ENCODE results near the gene PGA5.

PGA5 gene

GRCh38 chr11:61287338-61287977, 46.5 kb downstream of the PGA5 start:
- H3K9me3 ChIP-seq (ENCODE audit: low read length) = no peaks in the 10 kb centered on the region

GRCh38 chr11:61290905-61291690, 50.1 kb downstream of the PGA5 start:
- H3K27me3 ChIP-seq (ENCODE audit: control insufficient read depth in 1 of 2, insufficient read depth in 2 of 2, low read length in 2 of 2) = peaks cover 0 to 22% of the 10 kb centered on the region in 2 donors
- peaks cover 11% of the 10 kb centered on the region for H3K4me1 ChIP-seq (ENCODE audit: insufficient read depth, low read length)
- H3K36me3 ChIP-seq (ENCODE audit: insufficient read depth, low read length) = no peaks in the 10 kb centered on the region
- no peaks in the 10 kb centered on the region for H3K9me3 ChIP-seq (ENCODE audit: low read length)
- no peak overlapping the region for H3K27ac ChIP-seq (ENCODE audit: low read depth, low read length)
- H3K9ac ChIP-seq (ENCODE audit: low read length) = no peak overlapping the region
- H3K4me3 ChIP-seq (ENCODE audit: low read depth in 1 of 2, low read length in 2 of 2) = no peak overlapping the region

More at GRCh38 chr11:61287338-61287977, 46.5 kb downstream of the PGA5 start:
- no peaks in the 10 kb centered on the region for H3K4me1 ChIP-seq (ENCODE audit: insufficient read depth, low read length)
- H3K27me3 ChIP-seq (ENCODE audit: control insufficient read depth in 1 of 2, insufficient read depth in 2 of 2, low read length in 2 of 2) = peaks cover 0 to 3% of the 10 kb centered on the region in 2 donors
- H3K36me3 ChIP-seq (ENCODE audit: insufficient read depth, low read length) = no peaks in the 10 kb centered on the region
- no peak overlapping the region for H3K27ac ChIP-seq (ENCODE audit: low read depth, low read length)
- H3K9ac ChIP-seq (ENCODE audit: low read length) = no peak overlapping the region
- no peak overlapping the region for H3K4me3 ChIP-seq (ENCODE audit: low read depth in 1 of 2, low read length in 2 of 2)

GRCh38 chr11:61292356-61292755, 51.4 kb downstream of the PGA5 start:
- no peaks in the 10 kb centered on the region for H3K9me3 ChIP-seq (ENCODE audit: low read length)
- H3K4me1 ChIP-seq (ENCODE audit: insufficient read depth, low read length) = peaks cover 14% of the 10 kb centered on the region
- H3K9ac ChIP-seq (ENCODE audit: low read length) = no peak overlapping the region
- H3K27ac ChIP-seq (ENCODE audit: low read depth, low read length) = no peak overlapping the region
- H3K4me3 ChIP-seq (ENCODE audit: low read depth in 1 of 2, low read length in 2 of 2) = no peak overlapping the region
- peaks cover 0 to 22% of the 10 kb centered on the region in 2 donors for H3K27me3 ChIP-seq (ENCODE audit: control insufficient read depth in 1 of 2, insufficient read depth in 2 of 2, low read length in 2 of 2)
- no peaks in the 10 kb centered on the region for H3K36me3 ChIP-seq (ENCODE audit: insufficient read depth, low read length)

GRCh38 chr11:61293867-61294716, 53.1 kb downstream of the PGA5 start:
- Histone ChIP-seq H3K9me3 (ENCODE audit: low read length) (no peaks in the 10 kb centered on the region), H3K27me3 (ENCODE audit: control insufficient read depth in 1 of 2, insufficient read depth in 2 of 2, low read length in 2 of 2) (peaks cover 0 to 22% of the 10 kb centered on the region in 2 donors), H3K4me3 (ENCODE audit: low read depth in 1 of 2, low read length in 2 of 2) (peak overlapping the region; percentile 55 to 63), H3K27ac (ENCODE audit: low read depth, low read length) (no peak overlapping the region), H3K9ac (ENCODE audit: low read length) (no peak overlapping the region), H3K4me1 (ENCODE audit: insufficient read depth, low read length) (peaks cover 23% of the 10 kb centered on the region), H3K36me3 (ENCODE audit: insufficient read depth, low read length) (peaks cover 7% of the 10 kb centered on the region)

GRCh38 chr11:61294717-61295595, 54.0 kb downstream of the PGA5 start, which contains the start of gene VWCE:
TSS of gene VWCE (minus strand) at chr11:61295316. CDS start at chr11:61295037, 279 bp downstream.
- Histone ChIP-seq H3K9me3 (ENCODE audit: low read length) (no peaks in the 10 kb centered on the region), H3K4me3 (ENCODE audit: low read depth in 1 of 2, low read length in 2 of 2) (peak within 1 kb of the TSS; percentile 55 to 63), H3K9ac (ENCODE audit: low read length) (no peak within 1 kb of the TSS), H3K27ac (ENCODE audit: low read depth, low read length) (peak within 1 kb of the TSS; percentile 48), H3K27me3 (ENCODE audit: control insufficient read depth in 1 of 2, insufficient read depth in 2 of 2, low read length in 2 of 2) (peaks cover 0 to 22% of the 10 kb centered on the region in 2 donors), H3K4me1 (ENCODE audit: insufficient read depth, low read length) (peaks cover 23% of the 10 kb centered on the region), H3K36me3 (ENCODE audit: insufficient read depth, low read length) (peaks cover 15% of the 10 kb centered on the region)

- Histone ChIP-seq H3K9ac (ENCODE audit: low read length) (no peak overlapping the region), H3K27ac (ENCODE audit: low read depth, low read length) (peak overlapping the region; percentile 48), H3K4me1 (ENCODE audit: insufficient read depth, low read length) (peaks cover 23% of the 10 kb centered on the region), H3K9me3 (ENCODE audit: low read length) (no peaks in the 10 kb centered on the region), H3K27me3 (ENCODE audit: control insufficient read depth in 1 of 2, insufficient read depth in 2 of 2, low read length in 2 of 2) (peaks cover 0 to 22% of the 10 kb centered on the region in 2 donors), H3K4me3 (ENCODE audit: low read depth in 1 of 2, low read length in 2 of 2) (peak overlapping the region in 1 of 2 donors; percentile 63), H3K36me3 (ENCODE audit: insufficient read depth, low read length) (peaks cover 21% of the 10 kb centered on the region)
Observed at GRCh38 chr11:61295596-61295926, 54.6 kb downstream of the PGA5 start.

- peak overlapping the region; percentile 16 for H3K27ac ChIP-seq (ENCODE audit: low read depth, low read length)
- peaks cover 23% of the 10 kb centered on the region for H3K4me1 ChIP-seq (ENCODE audit: insufficient read depth, low read length)
- no peak overlapping the region for H3K9ac ChIP-seq (ENCODE audit: low read length)
- H3K9me3 ChIP-seq (ENCODE audit: low read length) = no peaks in the 10 kb centered on the region
- peaks cover 39% of the 10 kb centered on the region for H3K36me3 ChIP-seq (ENCODE audit: insufficient read depth, low read length)
- no peak overlapping the region for H3K4me3 ChIP-seq (ENCODE audit: low read depth in 1 of 2, low read length in 2 of 2)
- H3K27me3 ChIP-seq (ENCODE audit: control insufficient read depth in 1 of 2, insufficient read depth in 2 of 2, low read length in 2 of 2) = peaks cover 0 to 21% of the 10 kb centered on the region in 2 donors
Observed at GRCh38 chr11:61297341-61297740, 56.4 kb downstream of the PGA5 start.

- no peak overlapping the region for H3K9ac ChIP-seq (ENCODE audit: low read length)
- H3K4me3 ChIP-seq (ENCODE audit: low read depth in 1 of 2, low read length in 2 of 2) = no peak overlapping the region
- peaks cover 0 to 17% of the 10 kb centered on the region in 2 donors for H3K27me3 ChIP-seq (ENCODE audit: control insufficient read depth in 1 of 2, insufficient read depth in 2 of 2, low read length in 2 of 2)
- no peaks in the 10 kb centered on the region for H3K9me3 ChIP-seq (ENCODE audit: low read length)
- peak overlapping the region; percentile 16 for H3K27ac ChIP-seq (ENCODE audit: low read depth, low read length)
- peaks cover 43% of the 10 kb centered on the region for H3K36me3 ChIP-seq (ENCODE audit: insufficient read depth, low read length)
- H3K4me1 ChIP-seq (ENCODE audit: insufficient read depth, low read length) = peaks cover 23% of the 10 kb centered on the region
Observed at GRCh38 chr11:61297746-61298145, 56.8 kb downstream of the PGA5 start.

GRCh38 chr11:61298663-61299244, 57.8 kb downstream of the PGA5 start:
- Histone ChIP-seq H3K27ac (ENCODE audit: low read depth, low read length) (no peak overlapping the region), H3K36me3 (ENCODE audit: insufficient read depth, low read length) (peaks cover 51% of the 10 kb centered on the region), H3K27me3 (ENCODE audit: control insufficient read depth in 1 of 2, insufficient read depth in 2 of 2, low read length in 2 of 2) (peaks cover 0 to 16% of the 10 kb centered on the region in 2 donors), H3K4me1 (ENCODE audit: insufficient read depth, low read length) (peaks cover 20% of the 10 kb centered on the region), H3K9me3 (ENCODE audit: low read length) (no peaks in the 10 kb centered on the region), H3K4me3 (ENCODE audit: low read depth in 1 of 2, low read length in 2 of 2) (no peak overlapping the region), H3K9ac (ENCODE audit: low read length) (no peak overlapping the region)

Data from muscle layer of colon (tissue), 2 donors.